ENCODE measurements around the gene PLCB3. TPM values are rescaled to one million over a fixed set of nuclear protein-coding genes. Genes with fewer than 3 reads are reported as not detected.
A peak's percentile ranks its signal among the peaks of the same experiment; 100 is the strongest.

The PLCB3 gene
- total RNA-seq, 2 donors from 2014 or later: 13.9 to 16.4 TPM

GRCh38 chr11:64291262-64291751 is 40.0 kb downstream of the PLCB3 start, which contains the start of gene KCNK4:
Gene KCNK4 (plus strand): TSS chr11:64291302. CDS start chr11:64293019, 1,717 bp downstream.
- Mint-ChIP-seq H3K4me1 (ENCODE audit: low read depth in 2 of 2) (peaks cover 12 to 15% of the 10 kb centered on the region in 2 donors), H3K9me3 (no peaks in the 10 kb centered on the region), H3K36me3 (no peaks in the 10 kb centered on the region), H3K4me3 (peak within 1 kb of the TSS; percentile 74), H3K27ac (no peak within 1 kb of the TSS), H3K27me3 (peaks cover 29% of the 10 kb centered on the region in 2 donors)
- no peak for DNase-seq (ENCODE audit: low spot score)
- no peak for ATAC-seq

GRCh38 chr11:64291752-64292459 is 40.6 kb downstream of the PLCB3 start:
- H3K27me3 Mint-ChIP-seq: peaks cover 29 to 32% of the 10 kb centered on the region in 2 donors
- ATAC-seq: peak; percentile 15 to 33
- H3K4me3 Mint-ChIP-seq: no peak overlapping the region

DNA sequence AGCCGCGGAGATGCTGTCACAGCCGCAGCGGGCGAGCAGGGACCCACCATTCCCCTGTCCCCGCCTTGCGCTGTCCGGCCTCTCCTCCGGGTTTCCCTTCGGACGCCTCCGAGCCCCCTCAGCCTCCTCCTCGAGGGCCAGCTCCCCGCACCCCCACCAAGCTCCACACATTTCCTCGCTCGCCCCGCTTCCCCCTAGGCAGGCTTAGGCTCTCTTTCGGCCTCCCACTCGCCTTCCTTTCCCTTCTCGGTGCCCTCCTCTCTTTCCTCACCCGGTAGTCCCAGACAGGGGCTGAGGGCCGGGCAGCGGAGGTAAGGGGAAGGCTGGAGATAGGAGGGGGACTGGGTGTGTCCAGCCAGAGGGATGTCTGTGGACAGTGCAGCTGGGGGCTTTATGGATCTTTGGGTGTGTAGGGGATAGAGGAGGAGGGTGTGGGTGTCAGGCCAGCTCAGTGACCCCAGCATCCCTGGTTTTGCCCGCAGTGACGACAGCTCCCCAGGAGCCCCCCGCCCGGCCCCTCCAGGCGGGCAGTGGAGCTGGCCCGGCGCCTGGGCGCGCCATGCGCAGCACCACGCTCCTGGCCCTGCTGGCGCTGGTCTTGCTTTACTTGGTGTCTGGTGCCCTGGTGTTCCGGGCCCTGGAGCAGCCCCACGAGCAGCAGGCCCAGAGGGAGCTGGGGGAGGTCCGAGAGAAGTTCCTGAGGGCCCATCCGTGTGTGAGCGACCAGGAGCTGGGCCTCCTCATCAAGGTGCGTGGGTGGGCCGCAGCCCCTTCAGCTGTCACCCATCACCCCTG is 41.3 kb downstream of the PLCB3 start:
- peaks cover 36% of the 10 kb centered on the region in 2 donors for H3K27me3 Mint-ChIP-seq
- no peaks in the 10 kb centered on the region for H3K36me3 Mint-ChIP-seq

More at GRCh38 chr11:64291752-64292459, 40.6 kb downstream of the PLCB3 start:
- Mint-ChIP-seq H3K9me3 (no peaks in the 10 kb centered on the region), H3K36me3 (no peaks in the 10 kb centered on the region), H3K27ac (no peak overlapping the region), H3K4me1 (ENCODE audit: low read depth in 2 of 2) (peaks cover 6 to 9% of the 10 kb centered on the region in 2 donors)
- no peak for DNase-seq (ENCODE audit: low spot score)

DNA sequence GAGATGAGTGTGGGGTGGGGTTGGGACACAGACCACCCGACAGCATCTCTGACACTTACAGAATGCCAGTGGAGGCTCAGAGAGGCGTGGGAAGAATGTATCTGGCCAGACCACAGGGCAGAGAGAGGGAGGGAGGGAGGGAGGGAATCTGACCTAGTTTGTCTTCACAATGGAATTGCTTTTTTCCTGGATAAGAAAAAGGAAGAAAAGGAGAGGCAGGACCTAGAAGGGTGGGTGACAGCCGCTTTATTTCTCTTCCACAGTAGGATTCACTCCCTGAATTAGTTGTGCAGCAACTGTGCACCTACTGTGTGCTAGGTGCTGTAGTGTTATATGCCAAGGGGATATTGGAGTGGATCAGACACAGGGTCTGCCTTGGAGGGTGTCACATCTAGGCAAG is 43.4 kb downstream of the PLCB3 start:
- H3K4me1 Mint-ChIP-seq (ENCODE audit: low read depth in 2 of 2): peaks cover 12 to 14% of the 10 kb centered on the region in 2 donors
- ATAC-seq (no peak), DNase-seq (ENCODE audit: low spot score) (no peak)
- H3K27ac Mint-ChIP-seq: no peak overlapping the region
- H3K4me3 Mint-ChIP-seq: no peak overlapping the region
- peaks cover 42 to 48% of the 10 kb centered on the region in 2 donors for H3K27me3 Mint-ChIP-seq
- H3K36me3 Mint-ChIP-seq: no peaks in the 10 kb centered on the region
- H3K9me3 Mint-ChIP-seq: no peaks in the 10 kb centered on the region

More for the DNA sequence above, 41.3 kb downstream of the PLCB3 start:
- Mint-ChIP-seq H3K4me3 (peak overlapping the region; percentile 30), H3K4me1 (ENCODE audit: low read depth in 2 of 2) (peaks cover 7 to 8% of the 10 kb centered on the region in 2 donors), H3K27ac (no peak overlapping the region), H3K9me3 (no peaks in the 10 kb centered on the region)
- ATAC-seq (peak in 1 of 2 donors; percentile 25), DNase-seq (ENCODE audit: low spot score) (no peak)

GRCh38 chr11:64295760-64296159 is 44.4 kb downstream of the PLCB3 start:
- Mint-ChIP-seq H3K4me3 (no peak overlapping the region), H3K9me3 (no peaks in the 10 kb centered on the region), H3K27ac (no peak overlapping the region), H3K27me3 (peaks cover 43 to 53% of the 10 kb centered on the region in 2 donors), H3K36me3 (no peaks in the 10 kb centered on the region), H3K4me1 (ENCODE audit: low read depth in 2 of 2) (peaks cover 15 to 17% of the 10 kb centered on the region in 2 donors)
- ATAC-seq: no peak
- DNase-seq (ENCODE audit: low spot score): no peak

GRCh38 chr11:64296236-64296635 is 44.9 kb downstream of the PLCB3 start:
- DNase-seq (ENCODE audit: low spot score) (no peak), ATAC-seq (no peak)
- no peak overlapping the region for H3K27ac Mint-ChIP-seq
- H3K4me3 Mint-ChIP-seq: no peak overlapping the region
- H3K27me3 Mint-ChIP-seq: peaks cover 44 to 51% of the 10 kb centered on the region in 2 donors
- H3K4me1 Mint-ChIP-seq (ENCODE audit: low read depth in 2 of 2): peaks cover 17 to 18% of the 10 kb centered on the region in 2 donors
- H3K9me3 Mint-ChIP-seq: no peaks in the 10 kb centered on the region
- no peaks in the 10 kb centered on the region for H3K36me3 Mint-ChIP-seq

DNA sequence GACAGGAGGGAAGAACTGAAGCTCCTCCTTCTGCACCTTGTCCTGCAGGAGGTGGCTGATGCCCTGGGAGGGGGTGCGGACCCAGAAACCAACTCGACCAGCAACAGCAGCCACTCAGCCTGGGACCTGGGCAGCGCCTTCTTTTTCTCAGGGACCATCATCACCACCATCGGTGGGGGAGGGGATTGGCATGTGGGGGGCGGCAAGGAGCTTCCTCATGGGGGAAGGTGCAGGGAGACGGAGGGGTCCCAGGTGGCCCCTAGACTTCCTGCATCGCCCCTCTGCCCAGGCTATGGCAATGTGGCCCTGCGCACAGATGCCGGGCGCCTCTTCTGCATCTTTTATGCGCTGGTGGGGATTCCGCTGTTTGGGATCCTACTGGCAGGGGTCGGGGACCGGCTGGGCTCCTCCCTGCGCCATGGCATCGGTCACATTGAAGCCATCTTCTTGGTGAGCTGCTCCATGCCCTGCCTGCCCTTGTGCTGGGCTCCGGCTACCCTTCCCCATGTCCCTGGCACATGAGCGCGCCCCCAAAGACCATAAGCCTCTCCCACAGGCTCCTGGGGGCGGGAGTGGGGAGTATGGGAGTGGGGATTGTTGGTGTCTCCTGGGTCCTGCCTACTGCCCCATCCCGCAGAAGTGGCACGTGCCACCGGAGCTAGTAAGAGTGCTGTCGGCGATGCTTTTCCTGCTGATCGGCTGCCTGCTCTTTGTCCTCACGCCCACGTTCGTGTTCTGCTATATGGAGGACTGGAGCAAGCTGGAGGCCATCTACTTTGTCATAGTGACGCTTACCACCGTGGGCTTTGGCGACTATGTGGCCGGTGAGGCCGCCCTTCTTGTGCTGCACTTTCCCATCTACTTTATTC is 45.7 kb downstream of the PLCB3 start:
- no peaks in the 10 kb centered on the region for H3K9me3 Mint-ChIP-seq
- peaks cover 17 to 18% of the 10 kb centered on the region in 2 donors for H3K4me1 Mint-ChIP-seq (ENCODE audit: low read depth in 2 of 2)
- H3K36me3 Mint-ChIP-seq: no peaks in the 10 kb centered on the region
- no peak overlapping the region for H3K27ac Mint-ChIP-seq
- no peak for DNase-seq (ENCODE audit: low spot score)
- no peak for ATAC-seq
- peaks cover 44 to 51% of the 10 kb centered on the region in 2 donors for H3K27me3 Mint-ChIP-seq
- H3K4me3 Mint-ChIP-seq: no peak overlapping the region

- Mint-ChIP-seq H3K27ac (no peak overlapping the region), H3K9me3 (no peaks in the 10 kb centered on the region), H3K36me3 (no peaks in the 10 kb centered on the region), H3K4me1 (ENCODE audit: low read depth in 2 of 2) (peaks cover 14 to 18% of the 10 kb centered on the region in 2 donors), H3K27me3 (peaks cover 41 to 48% of the 10 kb centered on the region in 2 donors), H3K4me3 (no peak overlapping the region)
- DNase-seq (ENCODE audit: low spot score) (no peak), ATAC-seq (no peak)
These were observed 46.5 kb downstream of the PLCB3 start for GRCh38 chr11:64297699-64298358.

- ATAC-seq: no peak
- no peak for DNase-seq (ENCODE audit: low spot score)
- peaks cover 16 to 23% of the 10 kb centered on the region in 2 donors for H3K4me1 Mint-ChIP-seq (ENCODE audit: low read depth in 2 of 2)
- H3K9me3 Mint-ChIP-seq: no peaks in the 10 kb centered on the region
- H3K4me3 Mint-ChIP-seq: peak overlapping the region; percentile 41
- H3K36me3 Mint-ChIP-seq: no peaks in the 10 kb centered on the region
- no peak overlapping the region for H3K27ac Mint-ChIP-seq
- H3K27me3 Mint-ChIP-seq: peaks cover 36 to 41% of the 10 kb centered on the region in 2 donors
These were observed 47.9 kb downstream of the PLCB3 start for GRCh38 chr11:64298966-64299846.

- H3K4me1 Mint-ChIP-seq (ENCODE audit: low read depth in 2 of 2): peaks cover 19 to 28% of the 10 kb centered on the region in 2 donors
- H3K27me3 Mint-ChIP-seq: peaks cover 31 to 35% of the 10 kb centered on the region in 2 donors
- no peak within 1 kb of the TSS for H3K27ac Mint-ChIP-seq
These were observed 48.7 kb downstream of the PLCB3 start, which contains the start of gene CATSPERZ for GRCh38 chr11:64299847-64300648. Gene CATSPERZ (plus strand): TSS chr11:64300358. CDS start chr11:64300411, 53 bp downstream.

More at GRCh38 chr11:64299847-64300648, 48.7 kb downstream of the PLCB3 start, which contains the start of gene CATSPERZ:
- Mint-ChIP-seq H3K4me3 (peak within 1 kb of the TSS; percentile 75), H3K9me3 (no peaks in the 10 kb centered on the region), H3K36me3 (no peaks in the 10 kb centered on the region)
- no peak for ATAC-seq
- no peak for DNase-seq (ENCODE audit: low spot score)

Measured in natural killer cell treated with Interleukin-12 subunit alpha and Interleukin-12 subunit beta and Interleukin-15 and Interleukin-18, amount 100 ng/mL, for 72 hours (primary cell).